Stimulated activated CD8-positive, alpha-beta memory T cell treated with anti-CD3 and anti-CD28 coated beads, Interleukin-12 subunit alpha, Interleukin-12 subunit beta, amount 100 ng/mL, for 24 hours (primary cell): ENCODE measurements around the gene AMER2.

Experiments used
- DNase-seq: peaks from one replicate; pipeline ENCODE4 v3.0.0-alpha.2; 2020; ENCODE audit errors: extremely low read depth

The AMER2 gene

DNA sequence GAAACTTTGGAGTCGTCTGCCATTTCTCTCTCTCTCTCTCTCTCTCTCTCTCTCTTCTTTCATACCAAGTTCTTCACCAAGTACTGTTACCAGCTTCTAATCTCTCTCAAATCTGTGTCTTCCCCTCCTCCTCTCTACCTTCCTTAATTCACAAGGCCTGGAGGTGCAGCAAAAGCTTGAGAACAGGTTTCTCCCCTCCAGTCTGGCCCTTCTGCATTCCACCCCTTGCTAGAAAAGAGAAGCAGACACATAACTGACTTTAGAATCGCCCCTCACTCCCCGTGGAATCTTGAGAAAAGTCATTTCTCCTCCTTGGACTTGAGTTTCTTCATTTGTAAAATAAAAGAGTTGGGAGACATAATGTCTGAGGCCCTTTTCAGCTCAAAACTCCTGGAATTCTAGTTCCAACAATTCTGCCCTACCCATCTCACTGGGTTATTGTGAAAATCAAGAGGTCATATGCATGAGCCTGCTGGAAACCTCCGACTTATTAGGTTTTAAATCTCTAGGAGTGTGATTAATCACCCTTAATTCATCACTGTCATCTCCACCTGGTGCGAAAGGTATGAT is 20.4 kb downstream of the AMER2 start:
- no peak for DNase-seq

DNA sequence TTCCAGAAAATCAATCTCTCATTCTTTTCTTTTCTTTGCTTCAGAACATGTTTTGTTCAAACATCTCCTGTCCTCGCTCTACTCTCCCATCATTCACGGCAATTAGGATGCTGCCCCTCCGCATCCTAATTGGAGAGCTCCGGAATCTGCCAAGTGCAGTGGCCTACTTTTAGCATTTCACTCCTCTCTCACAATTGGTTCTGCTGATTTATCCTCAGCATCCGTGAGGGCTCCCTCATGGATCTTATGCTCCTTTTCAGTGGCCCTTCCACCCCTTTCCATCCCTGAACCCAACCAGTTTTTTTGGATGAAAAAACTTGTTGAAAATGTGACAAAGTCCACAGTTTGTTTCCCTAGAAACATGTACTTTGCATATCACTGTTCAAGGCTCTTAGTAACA is 22.4 kb downstream of the AMER2 start:
- no peak for DNase-seq

DNA sequence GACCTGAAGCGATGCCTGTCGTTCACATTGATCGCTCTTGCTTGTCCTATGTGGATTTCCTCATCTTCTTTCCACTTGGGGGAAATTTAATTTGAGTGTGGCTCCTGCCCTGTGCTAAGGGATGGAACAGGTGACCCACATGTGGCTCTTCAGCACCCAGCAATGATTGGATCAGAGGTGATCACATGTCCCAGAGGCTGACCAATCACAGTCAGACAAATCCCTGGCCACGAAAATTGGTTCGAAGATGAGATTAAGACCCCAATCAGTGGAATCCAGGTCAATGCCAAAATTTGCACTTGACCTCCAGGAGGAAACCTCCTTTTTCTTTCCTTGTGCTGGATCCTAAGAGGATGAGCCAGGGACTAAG is 23.7 kb downstream of the AMER2 start:
- no peak for DNase-seq

DNA sequence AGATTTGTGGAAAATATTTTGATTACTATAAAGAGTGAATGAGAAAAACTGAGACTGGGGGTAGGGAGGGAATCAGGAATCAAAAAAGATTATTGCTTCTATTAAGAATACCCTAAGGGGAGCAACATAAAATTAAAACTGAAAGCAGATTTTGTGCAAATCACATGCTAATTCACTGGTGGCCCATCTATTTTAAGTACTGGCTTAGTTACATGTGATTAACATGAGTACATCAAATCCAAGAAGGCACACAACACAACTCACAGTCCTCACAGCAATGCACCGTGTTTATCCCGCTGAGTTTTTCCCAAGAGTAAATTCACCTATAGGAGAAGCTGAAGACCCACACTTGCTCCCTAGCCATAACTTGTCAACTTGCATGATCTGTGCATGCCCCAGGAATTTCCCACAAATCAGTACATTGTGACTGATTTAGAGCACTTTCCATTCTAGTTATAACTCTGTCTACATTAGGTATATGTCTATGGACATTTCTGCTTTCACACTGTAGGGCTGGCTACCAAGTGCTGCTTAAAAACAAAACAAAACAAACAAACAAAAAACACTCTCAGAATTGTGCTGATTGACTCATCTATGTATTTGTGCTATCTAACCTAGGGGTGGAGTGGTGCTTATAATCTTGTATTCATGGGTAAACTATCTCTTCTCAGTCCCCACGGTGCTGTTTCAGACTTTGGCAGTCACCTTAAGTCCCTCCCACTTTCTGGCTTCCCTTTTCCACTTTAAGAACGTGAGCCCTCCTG is 24.3 kb downstream of the AMER2 start:
- DNase-seq: no peak

GRCh38 chr13:25143706-25144105 is 28.4 kb downstream of the AMER2 start:
- DNase-seq: no peak

GRCh38 chr13:25141042-25141441 is 31.0 kb downstream of the AMER2 start:
- DNase-seq: no peak

GRCh38 chr13:25137788-25138115 is 34.3 kb downstream of the AMER2 start:
- no peak for DNase-seq

GRCh38 chr13:25136880-25137787 is 35.0 kb downstream of the AMER2 start:
- no peak for DNase-seq

DNA sequence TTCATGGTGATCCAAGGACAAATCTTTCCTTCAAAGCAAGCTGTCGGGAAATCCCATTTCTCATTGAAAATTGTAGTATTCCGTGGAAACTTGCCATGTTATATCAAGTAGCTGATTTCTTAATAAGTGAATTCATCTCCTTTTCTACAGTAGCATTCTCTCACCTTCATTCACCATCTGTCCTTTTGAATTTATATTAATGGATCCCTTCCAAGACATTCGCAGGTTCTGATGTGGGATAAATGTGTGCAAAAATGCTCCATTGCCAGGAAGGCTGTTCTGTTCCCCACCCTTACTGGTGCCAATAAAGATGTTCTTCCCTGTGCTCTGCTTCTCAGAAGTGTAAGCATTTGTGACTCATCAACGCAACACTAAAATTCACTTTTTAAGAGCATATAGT is 36.2 kb downstream of the AMER2 start:
- no peak for DNase-seq

DNA sequence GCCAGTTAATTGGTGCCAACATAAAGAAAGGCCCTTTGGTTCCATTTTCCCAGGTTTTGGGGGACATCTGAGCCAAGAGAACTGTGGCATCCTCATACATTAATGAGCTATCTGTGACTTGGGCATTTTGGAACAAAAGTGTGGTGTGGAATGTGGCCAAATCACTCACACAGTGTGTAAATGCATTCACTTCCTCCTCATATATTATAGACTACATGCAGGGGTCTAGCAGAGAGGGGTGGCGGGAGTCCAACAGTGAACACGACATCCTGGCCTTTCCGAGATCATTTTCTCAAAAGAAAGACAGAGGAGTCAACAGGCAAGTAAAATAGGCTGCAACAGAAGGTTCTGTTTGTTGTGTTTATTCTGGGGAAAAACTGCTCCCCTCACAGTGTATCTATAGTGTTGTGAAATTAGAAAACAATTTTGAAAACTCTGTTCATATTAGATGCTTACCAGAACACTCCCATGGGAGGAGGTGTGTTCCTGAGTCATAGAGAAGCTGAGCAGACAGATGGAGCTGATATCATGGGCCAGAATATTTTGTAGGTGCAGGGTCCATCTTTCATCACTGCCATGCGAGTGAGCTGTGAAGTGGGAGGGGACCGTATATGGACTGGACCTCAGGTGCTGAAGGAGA is 39.2 kb downstream of the AMER2 start:
- no peak for DNase-seq

DNA sequence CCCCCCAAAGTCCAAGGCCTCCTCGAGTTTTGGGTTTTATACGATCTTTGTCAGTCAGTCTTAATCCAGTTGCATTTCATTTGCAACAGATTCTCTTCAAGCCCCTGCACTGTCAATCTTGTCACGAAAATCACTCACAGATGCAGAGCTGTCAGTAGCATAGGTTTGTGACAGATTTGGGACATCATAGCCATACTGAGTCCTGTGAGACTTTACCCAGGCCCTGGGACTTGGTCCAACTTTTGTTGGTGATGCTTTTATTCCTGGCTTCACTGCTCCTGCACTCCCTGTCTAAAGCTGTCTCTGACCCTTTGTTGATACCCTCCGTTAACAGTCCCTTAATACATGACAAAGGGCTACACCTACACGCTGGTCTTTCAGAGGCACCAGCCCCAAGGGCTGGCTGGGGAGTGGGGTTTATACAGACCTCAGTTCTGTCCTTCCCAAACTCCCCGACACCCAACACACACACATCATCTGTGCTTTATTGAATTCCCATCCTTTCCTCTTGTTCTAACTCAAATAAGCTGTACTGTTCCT is 40.1 kb downstream of the AMER2 start:
- no peak for DNase-seq

DNA sequence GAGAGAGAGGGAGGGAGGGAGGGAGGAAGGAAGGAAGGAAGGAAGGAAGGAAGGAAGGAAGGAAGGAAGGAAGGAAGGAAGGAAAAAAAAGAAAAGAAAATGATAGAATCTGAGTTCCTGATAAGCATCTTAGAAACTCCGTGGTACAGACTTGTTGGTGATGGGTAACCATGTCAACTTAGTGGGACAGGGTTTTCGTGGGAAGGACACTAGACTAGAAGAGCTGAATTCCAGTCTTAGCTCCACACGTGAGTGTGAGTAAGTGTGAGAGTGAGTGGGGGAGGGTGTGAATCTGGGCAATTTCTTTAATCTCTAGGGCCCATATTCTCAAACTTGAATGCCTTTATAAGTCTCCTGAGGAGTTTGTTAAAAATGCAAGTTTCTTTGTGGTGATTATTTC is 41.1 kb downstream of the AMER2 start:
- no peak for DNase-seq

- no peak for DNase-seq
Observed at GRCh38 chr13:25118378-25118905, 53.6 kb downstream of the AMER2 start.

DNA sequence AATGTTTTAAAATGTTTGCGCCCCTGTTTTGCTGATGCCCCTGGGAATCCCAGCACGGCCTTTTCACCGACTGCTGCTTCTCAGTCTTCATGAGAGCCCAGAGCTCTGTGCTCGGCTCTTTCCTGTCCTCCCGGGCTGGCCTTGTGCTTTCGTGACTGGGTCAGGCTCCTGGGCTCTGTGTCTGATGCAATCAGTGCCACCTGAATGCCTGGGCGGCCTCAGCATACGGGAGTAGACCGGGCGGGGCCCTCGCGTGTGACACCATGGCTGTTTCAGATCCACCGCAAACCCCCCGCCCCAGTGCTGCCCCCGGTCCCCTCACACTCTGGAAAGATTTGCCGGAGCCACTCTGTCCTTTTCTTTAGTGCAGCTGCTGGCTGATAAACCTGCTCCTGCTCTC is 54.8 kb downstream of the AMER2 start:
- no peak for DNase-seq

GRCh38 chr13:25116044-25116443 is 56.0 kb downstream of the AMER2 start:
- no peak for DNase-seq

- DNase-seq: peak; percentile 5
Observed at GRCh38 chr13:25114220-25114619, 57.9 kb downstream of the AMER2 start.

- no peak for DNase-seq
Observed at GRCh38 chr13:25112695-25113255, 59.3 kb downstream of the AMER2 start.
